Lower leg skin (tissue), 3 donors: Measurements from ENCODE around the gene LHFPL3.

Source experiments
- CTCF ChIP-seq, 3 donors: fragments of 450-650 bp; IDR thresholded peaks; one replicate each; pipeline ENCODE4 v1.5.1; 2016; ENCODE audit warnings: antibody characterized with exemption in 3 of 3, mild to moderate bottlenecking in 3 of 3, moderate library complexity in 2 of 3
- POLR2A ChIP-seq, 2 donors: fragments of 450-650 bp; IDR thresholded peaks; one replicate each; pipeline ENCODE4 v1.6.1; 2016 to 2017; ENCODE audit warnings: antibody characterized with exemption in 2 of 2, mild to moderate bottlenecking in 1 of 2, moderate library complexity in 1 of 2

- TF ChIP-seq CTCF (IDR thresholded peaks at IDR 0.05): no peak
- no peak for TF ChIP-seq POLR2A (IDR thresholded peaks at IDR 0.05)
Measured at GRCh38 chr7:104859754-104860426, 531.5 kb downstream of the LHFPL3 start.
